ENCODE data around the gene CFAP45.
"Not testable (repeated sequence)": the region's sequence is repeated elsewhere in the genome, so short reads cannot be mapped to it uniquely, and the experiment has no call there.

Gene CFAP45

GRCh38 chr1:159906960-159907359, 7.0 kb upstream of the CFAP45 start:
- DNase-seq (ENCODE audit: low read depth, low spot score): no peak

GRCh38 chr1:159904036-159904435, 4.1 kb upstream of the CFAP45 start:
- not testable (repeated sequence) for DNase-seq (ENCODE audit: low read depth, low spot score)

GRCh38 chr1:159902541-159902940, 2.6 kb upstream of the CFAP45 start:
- no peak for DNase-seq (ENCODE audit: low read depth, low spot score)

- DNase-seq (ENCODE audit: low read depth, low spot score): no peak
Observed at GRCh38 chr1:159900755-159901360, 893 bp upstream of the CFAP45 start.

GRCh38 chr1:159899634-159900033, 331 bp downstream of the CFAP45 start:
- DNase-seq (ENCODE audit: low read depth, low spot score): not testable (repeated sequence)

GRCh38 chr1:159898527-159898926, 1.4 kb downstream of the CFAP45 start:
- DNase-seq (ENCODE audit: low read depth, low spot score): no peak

GRCh38 chr1:159897962-159898361, 2.0 kb downstream of the CFAP45 start:
- no peak for DNase-seq (ENCODE audit: low read depth, low spot score)

GRCh38 chr1:159896546-159896930, 3.4 kb downstream of the CFAP45 start:
- DNase-seq (ENCODE audit: low read depth, low spot score): no peak

GRCh38 chr1:159895836-159896545, 4.0 kb downstream of the CFAP45 start:
- DNase-seq (ENCODE audit: low read depth, low spot score): no peak

GRCh38 chr1:159895286-159895685, 4.7 kb downstream of the CFAP45 start:
- no peak for DNase-seq (ENCODE audit: low read depth, low spot score)

GRCh38 chr1:159892944-159893343, 7.0 kb downstream of the CFAP45 start:
- DNase-seq (ENCODE audit: low read depth, low spot score): no peak

GRCh38 chr1:159891275-159892157, 8.4 kb downstream of the CFAP45 start:
- DNase-seq (ENCODE audit: low read depth, low spot score): peak; percentile 81

- no peak for DNase-seq (ENCODE audit: low read depth, low spot score)
Observed at GRCh38 chr1:159890390-159890789, 9.6 kb downstream of the CFAP45 start.

GRCh38 chr1:159889821-159890252, 10.1 kb downstream of the CFAP45 start:
- DNase-seq (ENCODE audit: low read depth, low spot score): no peak

- no peak for DNase-seq (ENCODE audit: low read depth, low spot score)
Observed at GRCh38 chr1:159889202-159889601, 10.8 kb downstream of the CFAP45 start.

GRCh38 chr1:159884296-159884695, 15.7 kb downstream of the CFAP45 start:
- DNase-seq (ENCODE audit: low read depth, low spot score): no peak

GRCh38 chr1:159883134-159883533, 16.8 kb downstream of the CFAP45 start:
- DNase-seq (ENCODE audit: low read depth, low spot score): no peak

- no peak for DNase-seq (ENCODE audit: low read depth, low spot score)
Observed at GRCh38 chr1:159882527-159882862, 17.5 kb downstream of the CFAP45 start.

- peak; percentile 84 for DNase-seq (ENCODE audit: low read depth, low spot score)
Observed at GRCh38 chr1:159881622-159882526, 18.1 kb downstream of the CFAP45 start.

- no peak for DNase-seq (ENCODE audit: low read depth, low spot score)
Observed at GRCh38 chr1:159880430-159880829, 19.5 kb downstream of the CFAP45 start.

- no peak for DNase-seq (ENCODE audit: low read depth, low spot score)
Observed at GRCh38 chr1:159879977-159880376, 20.0 kb downstream of the CFAP45 start.
